Effector CD8-positive, alpha-beta T cell (primary cell): ENCODE measurements around the gene TGIF2.

Source experiments
- DNase-seq: peaks from one replicate; lab custom pipeline; 2025; lab: John Stamatoyannopoulos, UW
- total RNA-seq, 4 experiments: gene quantifications; one replicate each; lab custom pipeline; 2026; lab: John Stamatoyannopoulos, UW

TGIF2 gene
- 37.3 to 86.7 (median 58.5) reads per million in 4 experiments for total RNA-seq

DNA sequence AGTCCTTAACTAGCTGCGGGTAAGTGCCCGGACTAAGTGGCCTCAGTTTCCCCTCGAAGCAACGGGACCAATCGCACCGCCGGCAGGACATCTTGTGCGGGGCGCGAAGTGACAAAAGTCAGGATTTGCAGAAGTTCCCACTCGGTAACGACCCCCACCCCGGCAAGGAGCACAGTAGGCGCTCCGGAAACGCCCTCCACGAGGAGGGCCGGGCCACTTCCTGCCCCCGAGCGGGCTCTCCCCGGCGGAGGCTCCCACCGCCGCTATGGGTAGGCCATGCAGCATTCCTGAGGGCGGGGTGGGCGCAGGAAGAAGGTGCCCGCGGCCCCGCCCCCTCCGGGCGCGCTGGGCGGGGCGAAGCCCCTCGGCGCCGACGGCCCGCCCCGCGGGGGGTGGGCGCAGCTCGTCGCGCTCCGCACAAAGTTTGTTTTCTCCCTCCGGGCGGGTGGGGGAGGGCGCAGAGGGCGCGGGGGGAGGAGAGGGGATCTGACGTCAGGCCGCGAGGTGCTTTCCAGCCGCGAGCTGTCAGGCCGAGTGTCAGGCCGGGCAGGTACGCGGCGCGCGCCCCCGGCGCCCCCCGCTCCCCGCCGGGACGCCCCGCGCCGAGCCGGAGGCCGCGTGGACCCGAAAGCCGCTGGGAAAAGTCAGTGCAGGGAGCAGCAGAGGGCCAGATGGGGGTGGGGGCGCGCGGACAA lies at the start of gene TGIF2:
TSS of gene TGIF2 (plus strand) at position 495 of the 695 bp plus-strand sequence. CDS start 5,178 bp downstream, outside the sequence.
- peak; percentile 93 for DNase-seq

DNA sequence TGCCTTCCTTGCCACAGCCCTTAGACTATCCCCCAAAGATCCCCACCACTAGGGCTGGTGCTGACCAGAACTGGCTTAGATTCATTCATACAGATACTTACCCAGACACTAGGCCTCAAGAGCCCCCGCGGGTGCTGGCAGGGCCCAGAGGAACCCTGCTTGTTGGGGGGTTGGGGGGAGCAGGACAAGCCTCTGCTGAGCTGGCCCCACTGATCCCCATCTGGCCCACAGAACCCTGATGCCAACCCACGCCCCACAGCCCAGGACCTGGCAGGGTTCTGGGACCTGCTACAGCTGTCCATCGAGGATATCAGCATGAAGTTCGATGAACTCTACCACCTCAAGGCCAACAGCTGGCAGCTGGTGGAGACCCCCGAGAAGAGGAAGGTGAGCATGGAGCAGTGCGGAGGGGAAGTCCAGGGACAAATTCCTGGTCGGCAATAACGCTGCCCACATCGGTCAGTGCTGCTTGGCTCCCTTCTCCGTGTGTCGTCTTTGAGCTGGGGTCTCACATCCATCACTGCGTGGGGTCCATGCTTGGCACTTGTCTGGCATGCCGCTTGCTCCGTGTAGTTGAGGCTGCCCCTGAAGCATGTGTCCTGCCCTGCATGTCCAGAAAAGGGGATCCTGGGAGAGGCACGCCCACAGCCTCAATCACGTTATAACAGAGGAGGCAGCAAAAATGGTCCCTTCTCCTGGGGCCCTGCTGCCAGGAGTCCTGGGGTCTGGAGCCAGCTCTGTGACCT lies 47.6 kb upstream of the TGIF2 start:
- DNase-seq, result no peak

DNA sequence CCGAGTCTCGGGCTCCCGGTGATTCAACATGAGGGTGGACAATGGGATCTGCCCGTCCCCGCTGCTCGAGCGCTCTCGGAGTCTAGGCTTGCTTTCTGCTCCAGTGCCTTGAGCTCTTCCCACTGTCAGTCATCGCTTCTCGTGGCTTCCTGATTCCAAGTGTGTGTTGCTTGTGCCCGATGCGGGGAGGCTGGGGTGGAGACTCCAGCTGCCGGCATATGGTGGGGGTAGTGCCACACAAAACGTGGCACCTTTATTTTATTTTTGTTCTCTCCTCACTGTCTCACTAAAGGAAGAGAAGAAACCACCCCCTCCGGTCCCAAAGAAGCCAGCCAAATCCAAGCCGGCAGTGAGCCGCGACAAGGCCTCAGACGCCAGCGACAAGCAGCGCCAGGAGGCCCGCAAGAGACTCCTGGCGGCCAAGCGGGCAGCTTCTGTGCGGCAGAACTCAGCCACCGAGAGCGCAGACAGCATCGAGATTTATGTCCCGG lies 46.8 kb upstream of the TGIF2 start:
- no peak for DNase-seq

DNA sequence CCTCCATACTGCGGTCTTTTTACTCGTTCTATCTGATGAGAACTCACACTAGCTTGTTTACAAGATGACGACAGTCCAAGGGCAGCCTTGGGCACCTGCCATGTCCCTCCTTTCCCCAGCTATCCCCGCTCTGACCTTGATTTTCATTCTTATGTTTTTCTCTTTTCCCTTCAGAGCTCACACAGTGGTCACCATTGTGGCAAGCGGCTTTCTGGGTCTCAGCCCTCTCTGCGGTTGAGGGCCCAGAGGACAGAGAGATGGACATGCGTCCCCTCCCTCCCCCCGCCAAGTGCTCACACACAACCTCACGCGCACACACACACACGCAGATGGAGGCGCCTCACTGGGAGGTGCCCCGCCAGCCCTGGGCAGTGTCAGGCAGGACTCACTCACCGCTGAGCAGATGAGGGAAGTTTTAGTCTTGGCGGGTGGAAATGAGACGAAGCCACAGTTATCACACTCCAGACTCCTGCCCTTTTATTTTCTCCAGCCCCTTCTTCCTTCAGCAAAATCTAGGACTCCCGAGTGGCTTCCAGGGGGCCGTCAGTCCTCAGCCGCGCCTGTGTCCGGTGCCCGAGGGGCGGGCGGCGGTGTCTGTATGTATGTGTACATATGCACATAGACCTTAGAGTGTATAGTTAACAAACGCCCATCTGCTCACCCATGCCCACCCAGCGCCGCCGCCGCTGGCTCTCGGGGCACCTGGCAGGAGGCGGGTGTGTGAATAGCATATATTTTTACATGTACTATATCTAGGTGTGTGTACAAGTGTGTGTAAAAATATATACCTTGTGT lies 45.9 kb upstream of the TGIF2 start:
- no peak for DNase-seq

DNA sequence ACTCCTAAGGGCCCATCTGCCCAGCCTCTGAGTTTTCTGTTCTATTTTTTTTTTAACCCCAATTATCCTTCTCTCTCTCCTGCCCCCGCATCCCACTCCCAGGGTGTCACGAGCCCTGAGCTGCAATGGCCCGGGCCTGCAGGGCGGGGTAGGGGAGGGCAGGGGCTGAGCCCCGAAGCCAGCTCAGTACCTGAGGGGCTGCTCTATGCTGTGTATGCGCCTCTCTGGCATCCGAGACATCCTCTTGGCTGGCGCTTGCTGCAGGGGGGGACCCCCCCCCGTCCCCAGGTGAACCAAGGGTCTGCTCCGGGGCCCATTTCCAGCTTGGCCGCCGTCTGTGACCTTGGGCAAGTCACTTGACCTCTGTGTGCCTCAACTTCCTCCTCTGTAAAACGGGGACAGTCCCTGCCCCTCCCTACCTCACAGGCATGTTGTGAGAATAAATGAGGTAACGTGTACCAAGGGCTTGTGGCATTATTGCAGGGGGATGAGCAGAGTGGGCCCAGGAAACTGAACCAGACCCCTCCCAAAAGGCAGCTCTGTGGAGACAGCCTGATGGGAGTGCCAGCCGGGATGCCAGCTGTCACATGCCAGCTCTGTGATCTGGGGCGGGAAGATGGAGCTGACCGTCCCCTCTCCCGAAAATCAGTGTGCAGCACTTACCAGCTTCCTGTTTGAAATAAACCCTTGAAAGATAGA lies 45.1 kb upstream of the TGIF2 start:
- DNase-seq, result no peak

DNA sequence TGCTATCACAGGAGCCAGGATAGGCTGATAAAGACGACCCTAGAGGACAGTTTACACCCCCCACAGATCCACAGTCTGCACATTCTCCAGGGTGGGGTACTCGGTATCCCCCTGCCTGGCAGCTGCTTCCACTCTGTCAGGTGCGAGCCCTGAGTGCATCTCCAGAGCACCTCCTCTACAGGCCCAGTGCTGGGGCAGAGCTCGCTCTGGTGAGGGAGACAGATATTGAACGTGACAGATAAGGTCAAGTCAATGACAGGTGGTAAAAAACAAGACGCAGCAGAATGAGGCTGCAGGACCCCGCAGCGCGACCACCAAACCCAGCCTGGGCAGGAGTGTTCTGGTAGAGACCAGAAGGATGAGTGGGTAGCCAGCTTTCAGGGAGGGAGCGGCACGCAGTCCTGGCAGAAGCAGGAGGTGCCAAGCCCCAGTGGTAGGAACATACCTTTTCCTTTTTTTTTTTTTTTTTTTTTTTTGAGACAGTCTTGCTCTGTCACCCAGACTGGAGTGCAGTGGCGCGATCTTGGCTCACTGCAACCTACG lies 44.5 kb upstream of the TGIF2 start:
- no peak for DNase-seq

DNA sequence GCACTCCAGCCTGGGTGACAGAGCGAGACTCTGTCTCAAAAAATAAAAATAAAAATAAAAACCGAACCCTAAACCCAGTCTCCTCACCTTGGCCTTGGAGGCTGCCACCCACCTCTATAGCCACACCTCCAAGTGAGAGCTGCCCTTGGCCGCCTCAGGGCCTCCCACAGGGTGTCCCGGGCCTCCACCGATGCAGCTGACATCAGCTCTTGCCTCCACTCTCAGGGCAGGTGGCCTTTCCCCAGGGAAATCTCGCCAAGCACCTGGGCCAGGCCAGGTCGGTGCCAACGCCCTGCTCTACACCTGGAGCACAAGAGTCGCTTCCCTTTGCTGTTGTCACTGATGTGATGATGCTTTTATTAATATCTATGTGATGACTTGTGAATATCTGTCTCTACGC lies 41.0 kb upstream of the TGIF2 start:
- DNase-seq, result no peak

DNA sequence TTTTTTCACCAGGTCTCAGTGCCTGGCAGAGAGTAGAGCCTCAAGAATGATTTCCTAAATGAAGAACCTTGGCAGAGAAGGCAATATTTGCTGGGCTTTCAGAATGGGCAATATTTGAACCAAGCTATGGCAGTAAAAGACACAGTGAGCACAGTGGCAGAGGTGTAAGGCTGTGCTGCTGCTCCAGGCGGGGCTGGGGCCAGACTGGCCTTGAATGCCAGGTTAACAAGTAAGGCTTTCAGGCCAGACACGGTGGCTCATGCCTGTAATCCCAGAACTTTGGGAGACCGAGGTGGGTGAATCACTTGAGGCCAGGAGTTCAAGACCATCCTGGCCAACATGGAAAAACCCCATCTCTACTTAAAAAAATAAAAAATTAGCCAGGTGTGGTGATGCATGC lies 40.6 kb upstream of the TGIF2 start:
- no peak for DNase-seq

DNA sequence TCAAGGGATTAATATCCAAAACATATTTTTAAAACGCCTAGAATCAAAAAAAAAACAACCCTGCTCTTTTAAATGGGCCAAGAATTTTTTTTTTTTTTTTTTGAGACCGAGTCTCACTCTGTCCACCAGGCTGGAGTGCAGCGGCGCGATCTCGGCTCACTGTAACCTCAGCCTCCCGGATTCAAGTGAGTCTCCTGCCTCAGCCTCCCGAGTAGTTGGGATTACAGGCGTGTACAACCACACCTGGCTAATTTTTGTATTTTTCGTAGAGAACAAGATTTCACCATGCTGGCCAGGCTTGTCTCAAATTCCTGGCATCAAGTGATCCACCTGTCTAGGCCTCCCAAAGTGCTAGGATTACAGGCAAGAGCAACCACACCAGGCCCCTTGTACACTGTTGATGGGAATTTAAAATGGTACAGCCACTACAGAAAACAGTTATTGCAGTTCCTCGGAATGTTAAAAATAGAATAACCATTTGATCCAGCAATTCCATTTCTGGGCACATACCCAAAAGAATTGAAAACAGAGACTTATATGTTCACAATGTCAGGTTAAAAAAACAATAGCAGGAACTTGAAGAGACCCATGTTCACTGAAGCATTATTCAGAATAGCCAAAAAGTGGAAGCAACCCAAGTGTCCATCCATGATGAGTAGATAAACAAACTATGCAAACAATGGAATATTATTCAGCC lies 35.2 kb upstream of the TGIF2 start:
- no peak for DNase-seq

DNA sequence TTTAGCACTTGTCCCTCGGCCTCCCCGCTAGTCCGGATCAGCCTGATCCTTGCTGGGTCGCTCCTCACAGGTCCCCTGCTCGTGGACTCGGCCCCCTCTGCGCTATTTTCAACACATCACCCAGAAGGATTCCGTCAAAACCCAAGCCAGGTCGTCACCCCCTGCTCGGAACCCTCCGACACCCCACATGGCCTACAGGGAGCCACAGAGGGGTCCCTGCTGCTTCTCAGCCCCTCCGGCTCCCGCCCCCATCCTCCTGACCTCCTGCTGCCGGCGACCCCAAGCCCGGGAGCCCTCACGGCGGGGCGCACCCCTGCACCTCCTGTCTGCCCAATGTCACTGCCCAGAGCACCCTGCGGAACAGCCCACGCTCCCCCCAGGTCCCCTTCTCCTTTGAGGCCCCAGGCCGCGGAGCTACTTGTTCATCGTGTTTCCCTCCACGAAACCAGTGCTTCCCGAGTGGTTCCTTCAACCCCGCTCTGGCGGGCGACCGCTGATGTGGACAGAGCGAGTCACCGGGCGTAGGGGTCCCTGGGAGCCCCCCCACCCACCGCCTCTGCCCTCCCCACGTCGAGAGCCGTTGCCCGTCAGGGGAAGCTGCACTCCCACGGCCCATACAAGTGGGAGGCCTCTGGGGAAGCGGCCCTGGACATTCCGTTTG lies 32.7 kb upstream of the TGIF2 start:
- no peak for DNase-seq

DNA sequence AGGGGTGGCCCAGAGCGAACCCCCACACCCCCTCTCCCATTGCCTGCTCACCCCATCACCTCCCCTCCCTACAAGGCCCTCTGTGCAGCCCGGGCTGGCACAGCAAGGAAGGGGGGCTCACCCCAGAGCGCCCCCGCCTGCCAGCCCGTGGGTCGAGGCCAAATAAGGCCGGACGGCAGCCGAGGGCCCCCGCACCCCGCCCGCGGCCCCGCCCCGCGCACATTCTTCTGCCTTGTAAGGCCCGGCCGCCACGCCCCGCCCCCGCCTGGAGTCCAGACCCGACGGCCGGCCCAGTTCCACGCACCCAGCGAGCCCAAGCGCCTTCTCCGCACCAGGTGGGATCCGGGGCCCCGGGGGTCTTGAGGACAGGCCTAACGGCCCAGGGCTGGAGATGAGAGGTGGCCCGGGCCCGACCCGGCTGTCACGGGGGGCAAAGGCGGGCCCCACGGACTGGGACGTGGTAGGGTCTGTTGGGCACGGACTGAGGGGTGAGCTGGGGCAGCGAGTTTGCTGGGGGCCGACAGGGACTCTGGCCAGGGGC lies 32.1 kb upstream of the TGIF2 start, which contains the start of gene MYL9:
TSS of gene MYL9 (plus strand) at position 293 of the 541 bp plus-strand sequence. CDS start 3,366 bp downstream, outside the sequence.
- DNase-seq, result no peak

DNA sequence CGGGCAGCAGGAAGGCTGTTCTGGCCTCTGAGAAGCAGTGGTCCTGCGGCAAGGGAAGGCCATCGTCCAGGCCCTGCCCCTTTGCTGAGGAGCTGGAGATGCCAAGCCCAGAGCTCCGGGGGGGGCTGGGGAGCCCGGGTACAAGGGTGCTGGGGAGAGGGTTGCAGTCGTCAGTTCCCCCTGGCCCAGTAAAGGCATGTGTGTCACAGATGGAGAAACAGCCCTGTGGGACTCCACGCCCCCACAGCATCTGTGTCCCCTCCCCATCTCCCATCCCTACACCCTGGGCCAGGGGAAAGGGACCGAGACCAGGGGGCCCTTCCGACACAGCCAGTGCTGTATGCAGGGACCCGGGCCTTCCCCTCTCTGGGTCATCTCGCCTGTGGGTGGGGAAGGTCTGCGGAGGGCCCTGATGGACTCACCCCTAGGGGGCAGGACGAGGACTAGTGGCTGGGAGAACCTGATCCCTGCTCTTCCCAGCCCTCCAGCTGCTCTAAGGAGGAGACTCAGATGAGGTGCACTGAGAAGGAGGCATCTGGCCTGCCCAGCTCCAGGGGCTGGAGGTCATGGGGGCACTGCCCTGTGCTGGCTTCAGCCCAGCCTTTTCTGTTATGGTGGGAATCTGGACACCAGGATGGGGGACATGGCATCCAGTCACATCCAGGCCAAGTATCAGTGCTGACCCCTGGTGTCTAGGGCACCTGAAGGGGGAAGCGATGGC lies 31.5 kb upstream of the TGIF2 start:
- no peak for DNase-seq

DNA sequence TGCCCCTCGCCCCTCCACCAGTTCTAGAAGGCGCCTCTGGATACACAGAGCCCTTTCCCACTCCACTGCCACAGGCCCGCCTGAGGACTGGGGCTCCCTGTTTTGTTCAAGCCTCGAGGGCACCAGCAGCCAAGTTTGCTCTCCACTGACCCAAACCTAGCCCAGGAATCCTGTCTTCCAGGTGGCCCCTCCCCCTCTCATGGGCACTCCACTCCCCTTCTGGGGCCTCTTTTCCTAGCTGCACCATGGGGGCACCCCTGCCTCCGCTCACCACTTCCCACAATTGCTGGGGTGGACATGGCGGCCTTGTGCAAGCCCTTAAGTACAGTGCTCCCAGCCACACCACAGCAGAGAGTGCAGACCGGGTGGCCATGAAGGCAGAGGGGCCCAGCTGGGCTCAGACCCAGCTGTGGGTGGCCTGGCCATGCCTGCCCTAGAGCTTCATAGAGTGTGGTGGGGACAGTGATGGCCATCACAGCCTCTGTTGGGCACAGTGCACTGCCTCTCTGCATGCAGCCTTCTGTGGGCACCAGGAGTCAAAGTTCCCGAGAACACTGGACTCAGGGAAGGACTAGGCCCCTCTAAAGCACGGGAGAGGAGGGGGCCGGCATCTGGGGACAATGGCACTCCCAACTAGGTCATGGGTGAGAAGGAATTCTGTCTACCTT lies 30.7 kb upstream of the TGIF2 start:
- no peak for DNase-seq

DNA sequence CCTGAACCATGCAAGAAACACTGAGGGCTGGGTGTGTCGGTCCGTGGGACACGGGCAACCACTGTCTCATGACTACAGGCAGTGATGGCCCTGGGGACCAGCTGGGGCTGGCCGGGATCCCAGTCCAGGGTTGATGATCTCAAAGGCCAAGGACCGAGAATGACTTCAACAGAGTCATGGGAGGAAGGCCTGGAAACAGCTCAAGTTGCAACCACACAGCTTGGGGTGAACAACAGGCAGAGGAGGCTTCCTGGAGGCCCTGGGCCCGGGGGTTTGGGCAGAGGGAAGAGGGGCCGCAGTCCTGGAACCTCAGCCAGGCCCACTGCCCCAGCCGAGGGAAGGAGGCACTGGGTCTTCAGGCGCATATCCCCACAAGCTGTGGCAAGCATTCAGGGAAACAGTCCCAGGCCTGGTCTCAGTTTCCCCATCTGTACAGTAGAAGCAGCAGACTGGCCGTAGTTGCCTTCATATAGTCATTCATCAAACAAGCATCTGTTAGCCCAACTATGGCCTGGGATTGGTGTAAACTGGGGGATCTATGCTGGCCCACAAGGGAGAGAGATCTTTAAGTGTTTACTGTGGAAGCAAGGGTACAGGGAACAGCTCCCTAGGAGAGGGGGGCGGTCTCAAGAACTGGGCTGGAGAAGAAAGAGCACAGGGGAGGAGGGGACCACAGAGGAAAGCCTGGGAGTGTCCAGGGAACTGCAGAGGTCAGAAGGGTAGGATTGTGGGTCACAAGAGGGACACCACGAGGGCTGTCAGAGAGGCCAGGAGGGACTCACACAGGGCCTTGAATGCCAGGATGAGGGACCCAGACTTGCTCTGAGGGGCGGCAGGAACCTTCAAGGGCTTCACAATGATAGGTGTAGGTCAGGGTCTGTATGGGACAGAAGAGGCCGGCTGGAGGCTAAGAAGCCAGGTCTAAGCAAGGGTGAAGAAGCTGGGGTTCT lies 29.9 kb upstream of the TGIF2 start:
- DNase-seq, result no peak

DNA sequence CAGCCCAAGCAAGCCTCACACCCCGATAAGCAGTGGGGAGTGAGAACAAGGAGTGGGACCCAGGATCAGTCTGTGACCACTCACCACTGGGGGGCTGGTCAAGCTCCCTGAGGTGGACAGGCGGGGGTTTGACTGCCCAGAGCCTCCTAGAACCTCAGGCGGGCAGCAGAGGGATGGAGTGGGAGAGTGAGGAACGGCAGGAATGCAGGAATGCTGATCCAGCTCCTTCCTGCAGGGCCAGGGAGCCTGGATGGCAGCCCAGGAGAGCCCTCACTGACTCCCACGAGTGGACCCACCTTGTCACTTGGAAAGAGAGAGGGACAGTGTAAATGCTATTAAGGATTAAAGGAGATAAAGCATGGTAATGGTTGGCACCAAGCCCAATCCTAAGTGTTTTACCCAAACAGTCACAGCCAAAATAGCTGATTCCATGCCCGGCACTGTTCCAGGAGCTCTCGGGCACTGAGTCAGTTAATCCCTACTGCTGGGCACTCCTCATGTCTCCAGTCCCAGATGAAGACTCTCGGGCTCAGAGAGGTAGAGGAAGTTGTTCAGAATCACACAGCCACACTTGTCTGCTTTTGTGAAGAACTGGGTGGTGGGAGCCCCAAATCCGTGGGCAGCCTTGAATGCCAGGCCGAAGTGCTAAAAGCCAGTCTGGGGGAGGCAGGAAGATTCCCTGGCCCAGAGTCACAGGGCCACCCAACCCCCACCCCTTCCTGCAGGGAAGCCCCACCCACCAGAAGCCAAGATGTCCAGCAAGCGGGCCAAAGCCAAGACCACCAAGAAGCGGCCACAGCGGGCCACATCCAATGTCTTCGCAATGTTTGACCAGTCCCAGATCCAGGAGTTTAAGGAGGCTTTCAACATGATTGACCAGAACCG lies 29.0 kb upstream of the TGIF2 start:
- no peak for DNase-seq

DNA sequence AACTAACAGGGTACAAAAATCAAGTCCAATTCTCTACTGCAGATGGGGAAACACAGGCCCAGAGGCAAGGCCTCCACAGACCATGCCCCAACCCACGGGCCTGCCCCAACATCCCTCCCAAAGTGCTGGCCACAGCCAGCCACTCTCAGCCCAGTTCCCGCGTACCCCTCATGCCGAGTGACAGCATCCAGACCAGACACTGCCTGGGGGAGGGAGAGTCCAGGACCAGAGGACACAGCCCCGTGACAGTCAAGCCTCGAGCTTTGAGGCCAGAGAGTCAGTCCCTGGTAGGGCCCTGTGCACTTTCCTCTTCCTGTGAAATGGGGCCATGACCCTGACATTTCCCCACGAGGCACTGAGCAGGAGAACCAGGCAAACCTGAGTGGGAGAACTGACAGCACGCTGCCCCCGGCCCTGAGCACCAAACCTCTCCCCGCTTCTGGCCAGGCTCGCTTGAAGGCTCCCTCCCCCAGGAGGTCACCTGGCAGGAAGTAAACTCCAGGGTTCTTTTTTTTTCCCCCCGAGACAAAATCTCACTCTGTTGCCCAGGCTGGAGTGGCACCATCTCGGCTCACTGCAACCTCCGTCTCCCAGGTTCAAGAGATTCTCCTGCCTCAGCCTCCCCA lies 27.2 kb upstream of the TGIF2 start:
- no peak for DNase-seq
